OCI-LY1 (cell line): ENCODE results near the gene CLUH.
"Not testable (repeated sequence)": the region's sequence is repeated elsewhere in the genome, so short reads cannot be mapped to it uniquely, and the experiment has no call there.

Source experiments
- H2AFZ ChIP-seq: fragments of 200-600 bp; sonication (generic), shearing (Covaris generic); 2 replicates; pipeline ENCODE4 v1.6.0; 2014; ENCODE audit warnings: antibody characterized with exemption, mild to moderate bottlenecking, low read length
- H3F3A ChIP-seq: fragments of 200-600 bp; sonication (generic), shearing (Covaris generic); 2 replicates; pipeline ENCODE4 v1.6.0; 2014; ENCODE audit warnings: mild to moderate bottlenecking, antibody characterized with exemption, low read length, moderate library complexity; ENCODE audit not compliant: insufficient read depth
- H3K27ac ChIP-seq: fragments of 200-600 bp; sonication (generic); 2 replicates; pipeline ENCODE4 v1.5.1; 2014; ENCODE audit warnings: low read length, mixed run types, mild to moderate bottlenecking, low read depth; ENCODE audit not compliant: poor library complexity, severe bottlenecking
- H3K27me3 ChIP-seq: fragments of 200-600 bp; sonication (generic); 2 replicates; pipeline ENCODE4 v1.6.0; 2014; ENCODE audit warnings: antibody characterized with exemption, mild to moderate bottlenecking, low read length, moderate library complexity; ENCODE audit not compliant: insufficient read depth
- H3K36me3 ChIP-seq: fragments of 200-600 bp; sonication (generic); 2 replicates; pipeline ENCODE4 v1.6.1; 2014; ENCODE audit warnings: mild to moderate bottlenecking, antibody characterized with exemption, low read length, moderate library complexity, mixed read lengths; ENCODE audit not compliant: insufficient read depth
- H3K4me1 ChIP-seq: fragments of 200-600 bp; sonication (generic); 2 replicates; pipeline ENCODE4 v1.5.1; 2014; ENCODE audit warnings: mild to moderate bottlenecking, low read length, moderate library complexity; ENCODE audit not compliant: insufficient read depth, severe bottlenecking
- H3K4me2 ChIP-seq: fragments of 200-600 bp; sonication (generic), shearing (Covaris generic); 2 replicates; pipeline ENCODE4 v1.6.1; 2014; ENCODE audit warnings: low read length
- H3K4me3 ChIP-seq: fragments of 200-600 bp; sonication (generic); 2 replicates; pipeline ENCODE4 v1.5.1; 2014; ENCODE audit warnings: low read length, low read depth, mild to moderate bottlenecking, mixed read lengths; ENCODE audit not compliant: poor library complexity, severe bottlenecking
- H3K79me2 ChIP-seq: fragments of 200-600 bp; shearing (Covaris generic); 2 replicates; pipeline ENCODE4 v1.6.1; 2016; ENCODE audit warnings: mixed run types, low read length, mixed read lengths; ENCODE audit not compliant: insufficient read depth
- H3K9ac ChIP-seq: fragments of 200-600 bp; sonication (generic), shearing (Covaris generic); 2 replicates; pipeline ENCODE4 v1.6.1; 2014; ENCODE audit warnings: mild to moderate bottlenecking, low read length, mixed read lengths
- H3K9me2 ChIP-seq: fragments of 200-600 bp; sonication (generic), shearing (Covaris generic); 2 replicates; pipeline ENCODE4 v1.6.1; 2014; ENCODE audit warnings: low read depth, mild to moderate bottlenecking, low read length, mixed read lengths
- H3K9me3 ChIP-seq: fragments of 200-600 bp; shearing (Covaris generic); 2 replicates; pipeline ENCODE4 v1.6.1; 2014; ENCODE audit warnings: low read length, mixed read lengths
- H4K20me1 ChIP-seq: fragments of 200-600 bp; sonication (generic), shearing (Covaris generic); 2 replicates; pipeline ENCODE4 v1.6.0; 2016; ENCODE audit warnings: mild to moderate bottlenecking, low read length; ENCODE audit not compliant: insufficient read depth
- CTCF ChIP-seq: fragments of 200-600 bp; sonication (generic), shearing (Covaris generic); IDR thresholded peaks from 2 replicates; pipeline ENCODE4 v1.5.1; 2017; ENCODE audit warnings: mild to moderate bottlenecking, antibody characterized with exemption, low read length, moderate library complexity, mixed read lengths
- EZH2 ChIP-seq: fragments of 200-600 bp; sonication (generic), shearing (Covaris generic); IDR thresholded peaks from 2 replicates; pipeline ENCODE4 v1.8.0; 2017; ENCODE audit warnings: borderline replicate concordance, mixed run types, mild to moderate bottlenecking, antibody characterized with exemption, low read length, moderate library complexity, mixed read lengths

The CLUH gene

GRCh38 chr17:2656283-2656682, 55.3 kb downstream of the CLUH start:
- Histone ChIP-seq H3F3A (no peaks in the 10 kb centered on the region), H3K27me3 (no peaks in the 10 kb centered on the region), H4K20me1 (no peaks in the 10 kb centered on the region), H2AFZ (no peak overlapping the region), H3K9me2 (no peaks in the 10 kb centered on the region), H3K4me3 (no peak overlapping the region), H3K9ac (no peak overlapping the region), H3K27ac (no peak overlapping the region), H3K9me3 (no peaks in the 10 kb centered on the region), H3K4me1 (no peaks in the 10 kb centered on the region), H3K79me2 (peaks cover 54% of the 10 kb centered on the region), H3K4me2 (no peak overlapping the region), H3K36me3 (peaks cover 44% of the 10 kb centered on the region)
- TF ChIP-seq CTCF, result no peak
- no peak for TF ChIP-seq EZH2

- no peak overlapping the region for H2AFZ ChIP-seq
- peaks cover 48% of the 10 kb centered on the region for H3K36me3 ChIP-seq
- H3K27me3 ChIP-seq, result no peaks in the 10 kb centered on the region
- H3K79me2 ChIP-seq, result peaks cover 46% of the 10 kb centered on the region
- H3K4me1 ChIP-seq, result no peaks in the 10 kb centered on the region
- no peaks in the 10 kb centered on the region for H3K9me3 ChIP-seq
- H4K20me1 ChIP-seq, result no peaks in the 10 kb centered on the region
- H3K9ac ChIP-seq, result no peak overlapping the region
- no peak overlapping the region for H3K27ac ChIP-seq
- H3F3A ChIP-seq, result no peaks in the 10 kb centered on the region
- H3K4me3 ChIP-seq, result no peak overlapping the region
- no peak for TF ChIP-seq CTCF
- no peak for TF ChIP-seq EZH2
- H3K9me2 ChIP-seq, result no peaks in the 10 kb centered on the region
- H3K4me2 ChIP-seq, result no peak overlapping the region
These were observed 56.0 kb downstream of the CLUH start for GRCh38 chr17:2655546-2655945.

GRCh38 chr17:2652911-2653310, 58.7 kb downstream of the CLUH start:
- H4K20me1 ChIP-seq, result not testable (repeated sequence)

GRCh38 chr17:2649191-2649590, 62.4 kb downstream of the CLUH start:
- no peak overlapping the region for H3K4me2 ChIP-seq
- H4K20me1 ChIP-seq, result no peaks in the 10 kb centered on the region
- no peaks in the 10 kb centered on the region for H3K9me2 ChIP-seq
- TF ChIP-seq CTCF (no peak), EZH2 (no peak)
- no peaks in the 10 kb centered on the region for H3F3A ChIP-seq
- no peak overlapping the region for H2AFZ ChIP-seq
- H3K36me3 ChIP-seq, result peaks cover 46% of the 10 kb centered on the region
- H3K4me3 ChIP-seq, result no peak overlapping the region
- no peak overlapping the region for H3K27ac ChIP-seq
- no peaks in the 10 kb centered on the region for H3K4me1 ChIP-seq
- H3K27me3 ChIP-seq, result no peaks in the 10 kb centered on the region
- H3K79me2 ChIP-seq, result no peaks in the 10 kb centered on the region
- H3K9me3 ChIP-seq, result no peaks in the 10 kb centered on the region
- no peak overlapping the region for H3K9ac ChIP-seq

More at GRCh38 chr17:2652911-2653310, 58.7 kb downstream of the CLUH start:
- H3K9me3 ChIP-seq, H3K4me2 ChIP-seq, H3F3A ChIP-seq, H3K4me1 ChIP-seq, H3K27ac ChIP-seq, H3K27me3 ChIP-seq, H2AFZ ChIP-seq, H3K4me3 ChIP-seq, H3K9me2 ChIP-seq, H3K9ac ChIP-seq: not testable (repeated sequence)
- Histone ChIP-seq H3K79me2 (peaks cover 26% of the 10 kb centered on the region), H3K36me3 (peaks cover 46% of the 10 kb centered on the region)
